Body of pancreas (tissue), 4 donors: ENCODE measurements around the gene KATNB1. TPM values are rescaled to one million over a fixed set of nuclear protein-coding genes. Genes with fewer than 3 reads are reported as not detected.

Source experiments
- ATAC-seq: fragments of 150-250 bp; one replicate; pipeline ENCODE4 v1.9.1; 2016
- DNase-seq, 4 donors: peaks; one replicate each; pipeline ENCODE4 v3.0.0-alpha.2; 2019
- H3K27ac ChIP-seq, 4 donors: fragments of 200-600 bp; sonication (generic); 1 replicate in 3 of 4; 2 replicates in 1 of 4; pipeline versions ENCODE4 v1.5.1 to v1.6.1; 2016 to 2019; ENCODE audit warnings: mild to moderate bottlenecking in 1 of 4, mixed read lengths in 1 of 4, moderate library complexity in 1 of 4
- H3K27me3 ChIP-seq, 2 donors: fragments of 200-600 bp; sonication (generic); one replicate each; pipeline ENCODE4 v1.6.0; 2016; ENCODE audit warnings: mild to moderate bottlenecking in 1 of 2
- H3K36me3 ChIP-seq, 2 donors: fragments of 200-600 bp; sonication (generic); replicated peaks in 1 of 2; 2 replicates each; pipeline ENCODE4 v1.5.1; 2016; ENCODE audit warnings: low read depth in 2 of 2; ENCODE audit not compliant: insufficient read depth in 1 of 2
- H3K4me1 ChIP-seq: fragments of 200-600 bp; sonication (generic); one replicate; pipeline ENCODE4 v1.6.0; 2016
- H3K4me3 ChIP-seq, 2 donors: fragments of 200-600 bp; sonication (generic); 1 replicate in 1 of 2; 2 replicates in 1 of 2; pipeline ENCODE4 v1.5.1; 2016 to 2019
- H3K9me3 ChIP-seq, 3 donors: fragments of 200-600 bp; sonication (generic); 1 replicate in 2 of 3; 2 replicates in 1 of 3; pipeline ENCODE4 v1.5.1; 2016
- CTCF ChIP-seq, 7 experiments: fragments of 450-650 bp in 4 of 7; fragments of 200-600 bp in 3 of 7; sonication (generic) in 3 of 7; IDR thresholded peaks; one replicate each; pipeline ENCODE4 v1.5.1; 2016 to 2019; ENCODE audit warnings: antibody characterized with exemption in 7 of 7
- POLR2A ChIP-seq, 3 donors: fragments of 450-650 bp; IDR thresholded peaks; one replicate each; pipeline ENCODE4 v1.6.1; 2016; ENCODE audit warnings: antibody characterized with exemption in 3 of 3, mild to moderate bottlenecking in 2 of 3
- WGBS, 2 donors: methylation state at CpG; one replicate each; pipeline ENCODE4 v1.1.5; 2017; 5-methylcytosine and 5-hydroxymethylcytosine counted together
- intact Hi-C: fragments of 100-400 bp; cut with DNase I; formaldehyde crosslinking; loops from one replicate; pipeline ENCODE4 v1.15.1; 2023
- total RNA-seq, 2 donors: library from RNA; depleted of rRNA; stranded (reverse); fragments of >200 nt; gene quantifications; one replicate each; pipeline ENCODE4 v1.1.0, GENCODE V29; 2016

The KATNB1 gene
- total RNA-seq, 2 donors from 2014 or later: 13.7 to 14.2 TPM

GRCh38 chr16:57759131-57759530 lies 23.6 kb downstream of the KATNB1 start:
- intact Hi-C loops: loop anchor here (10.0 kb wide), 1 partner anchor 236 kb away; no protein-coding TSS in a partner anchor
- Histone ChIP-seq H3K4me3 (no peak overlapping the region), H3K36me3 (peaks cover 0 to 8% of the 10 kb centered on the region in 2 donors), H3K27me3 (no peaks in the 10 kb centered on the region), H3K4me1 (peaks cover 8% of the 10 kb centered on the region), H3K9me3 (no peaks in the 10 kb centered on the region), H3K27ac (no peak overlapping the region)
- DNase-seq: no peak
- WGBS, 2 donors: 82 to 92% methylated on average over 5 to 7 of the region's 7 CpGs
- TF ChIP-seq POLR2A (IDR thresholded peaks at IDR 0.05) (no peak), CTCF (IDR thresholded peaks at IDR 0.05) (no peak)
- ATAC-seq: no peak

DNA sequence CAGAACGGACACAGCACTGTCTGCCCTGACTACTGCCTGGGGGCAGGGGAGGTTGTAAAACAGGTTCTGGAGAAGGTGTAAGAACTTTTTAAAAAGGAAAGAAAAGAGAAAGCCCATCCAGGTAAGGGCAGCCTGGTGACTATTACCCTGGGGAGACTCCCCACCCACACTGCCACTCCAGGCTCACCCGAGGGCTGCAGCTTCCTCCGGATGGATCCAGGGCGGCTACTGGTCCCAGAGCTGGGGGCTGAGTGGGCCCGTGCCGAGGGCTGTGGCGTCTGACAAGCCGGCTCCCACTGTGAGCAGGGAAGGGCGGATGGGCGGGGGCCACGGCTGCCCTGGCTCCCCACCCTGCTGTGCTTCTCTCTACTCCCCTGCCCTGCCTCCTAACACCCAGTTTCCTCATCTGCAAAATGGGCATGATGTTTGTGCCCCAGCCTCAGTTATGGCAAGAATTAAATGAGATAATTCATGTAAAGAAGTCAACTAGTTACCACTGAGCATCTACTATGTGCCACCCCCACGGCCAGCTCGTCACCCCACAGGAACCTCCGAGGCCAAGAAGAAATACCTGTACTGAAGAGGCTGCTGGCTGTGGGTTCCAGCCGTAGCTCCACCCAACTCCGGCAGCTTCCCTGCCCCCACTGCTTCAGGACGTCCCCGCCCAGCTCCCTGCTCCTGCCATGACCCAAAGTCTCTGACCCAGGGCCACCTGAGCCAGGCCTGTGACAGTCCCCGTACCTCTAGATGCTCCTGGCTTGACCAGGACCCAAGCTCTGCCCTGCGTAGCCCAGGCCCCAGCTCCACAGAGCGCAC lies 24.2 kb downstream of the KATNB1 start:
- Histone ChIP-seq H3K27ac (no peak overlapping the region), H3K4me3 (no peak overlapping the region), H3K36me3 (peaks cover 0 to 8% of the 10 kb centered on the region in 2 donors), H3K4me1 (peaks cover 8% of the 10 kb centered on the region), H3K9me3 (no peaks in the 10 kb centered on the region), H3K27me3 (no peaks in the 10 kb centered on the region)
- 84 to 86% methylated on average over 11 to 21 of the region's 21 CpGs for WGBS, 2 donors
- intact Hi-C loops: loop anchor here (10.0 kb wide), 1 partner anchor 235 kb away; no protein-coding TSS in a partner anchor
- DNase-seq (no peak), ATAC-seq (no peak)
- no peak for TF ChIP-seq CTCF (IDR thresholded peaks at IDR 0.05)
- TF ChIP-seq POLR2A (IDR thresholded peaks at IDR 0.05): no peak

- Histone ChIP-seq H3K9me3 (no peaks in the 10 kb centered on the region), H3K4me3 (no peak overlapping the region), H3K4me1 (peaks cover 8% of the 10 kb centered on the region), H3K36me3 (peaks cover 0 to 6% of the 10 kb centered on the region in 2 donors), H3K27me3 (no peaks in the 10 kb centered on the region), H3K27ac (no peak overlapping the region)
- DNase-seq: no peak
- no peak for TF ChIP-seq CTCF (IDR thresholded peaks at IDR 0.05)
- TF ChIP-seq POLR2A (IDR thresholded peaks at IDR 0.05): no peak
- WGBS, 2 donors: 90 to 94% methylated on average over 23 to 40 of the region's 40 CpGs
- ATAC-seq: no peak
- intact Hi-C loops: no loop called here
These were observed 25.0 kb downstream of the KATNB1 start for GRCh38 chr16:57760357-57761160.

GRCh38 chr16:57761301-57761700 lies 25.7 kb downstream of the KATNB1 start:
- intact Hi-C loops: no loop called here
- Histone ChIP-seq H3K4me3 (no peak overlapping the region), H3K4me1 (peaks cover 8% of the 10 kb centered on the region), H3K36me3 (peaks cover 0 to 6% of the 10 kb centered on the region in 2 donors), H3K9me3 (no peaks in the 10 kb centered on the region), H3K27me3 (no peaks in the 10 kb centered on the region), H3K27ac (no peak overlapping the region)
- DNase-seq (no peak), ATAC-seq (no peak)
- TF ChIP-seq CTCF (IDR thresholded peaks at IDR 0.05): no peak
- TF ChIP-seq POLR2A (IDR thresholded peaks at IDR 0.05): no peak
- WGBS, 2 donors: 69 to 72% methylated on average over 2 to 9 of the region's 9 CpGs
